ENCODE data around the gene TMEM267. TPM values are rescaled to one million over a fixed set of nuclear protein-coding genes. Genes with fewer than 3 reads are reported as not detected.

TMEM267 gene
- total and polyA plus RNA-seq, 2 of the 8 experiments (the other 6 are each of a cell fraction or from before 2014, with no cell fraction given), result 4.8 to 6.2 TPM

GRCh38 chr5:43523662-43524072 is 40.0 kb upstream of the TMEM267 start:
- no peak overlapping the region for H2BK15ac ChIP-seq (ENCODE audit: low read length)
- no peak overlapping the region for H4K5ac ChIP-seq (ENCODE audit: insufficient read length, low read depth, low read length)
- ChIA-PET POLR2A (ENCODE audit: partially characterized antibody) (interaction anchor here (1.1 to 4.2 kb wide), 6 partner anchors 9 to 40 kb away, joined by 3 to 19 read pairs (median 6); partner anchors contain the start of genes C5orf34 and TMEM267), CTCF (ENCODE audit: partially characterized antibody) (interaction anchor here (0.9 kb wide), 2 partner anchors 103 to 296 kb away, joined by 3 read pairs; no protein-coding TSS in a partner anchor)
- H3K9ac ChIP-seq (replicated peaks in 1 of 4; ENCODE audit: extremely low read depth in 1 of 4, low read depth in 3 of 4, low read length in 3 of 4), result no peak overlapping the region
- H3K79me2 ChIP-seq (ENCODE audit: control insufficient read depth in 1 of 2, insufficient read depth in 2 of 2, low read length in 2 of 2), result no peaks in the 10 kb centered on the region
- DNase-seq (ENCODE audit: low read depth in 1 of 2, low spot score in 2 of 2) (no peak), FAIRE-seq (no peak)
- H3K56ac ChIP-seq (replicated peaks; ENCODE audit: insufficient read length, low read depth, low read length), result no peak overlapping the region
- H2AFZ ChIP-seq (ENCODE audit: low read length), result no peak overlapping the region
- H3K23me2 ChIP-seq (ENCODE audit: low read depth, low read length), result no peaks in the 10 kb centered on the region
- H2BK5ac ChIP-seq (ENCODE audit: low read depth, low read length), result no peak overlapping the region
- H3K36me3 ChIP-seq (ENCODE audit: control insufficient read depth in 2 of 4, insufficient read depth in 4 of 4, low read length in 3 of 4), result peaks cover 3 to 26% (median 15%) of the 10 kb centered on the region in 4 experiments
- H3K4me3 ChIP-seq (ENCODE audit: extremely low read depth in 1 of 4, insufficient read depth in 2 of 4, low read depth in 3 of 4, low read length in 4 of 4), result no peak overlapping the region
- no peaks in the 10 kb centered on the region for H3K4me1 ChIP-seq (replicated peaks in 1 of 4; ENCODE audit: control insufficient read depth in 3 of 4, insufficient read depth in 4 of 4, low read length in 3 of 4)
- no peak overlapping the region for H3K4me2 ChIP-seq (ENCODE audit: insufficient read depth in 1 of 2, low read depth in 2 of 2, low read length in 2 of 2)
- no peak overlapping the region for H2BK20ac ChIP-seq (ENCODE audit: low read length)
- no peak overlapping the region for H3K18ac ChIP-seq (ENCODE audit: extremely low read depth, low read length)
- H2BK12ac ChIP-seq (ENCODE audit: low read depth, low read length), result no peak overlapping the region
- H3K23ac ChIP-seq (ENCODE audit: insufficient read length), result no peak overlapping the region
- H4K20me1 ChIP-seq (replicated peaks in 1 of 2; ENCODE audit: control insufficient read depth in 1 of 2, insufficient read depth in 2 of 2, low read length in 2 of 2), result no peaks in the 10 kb centered on the region
- H4K91ac ChIP-seq (replicated peaks; ENCODE audit: insufficient read length, low read length), result no peak overlapping the region
- no peak overlapping the region for H3K14ac ChIP-seq (ENCODE audit: insufficient read length)
- 85% methylated on average over 2 of the region's 2 CpGs; no CpG with 5 or more reads in 1 of the 2 experiments for WGBS, 2 experiments (ENCODE audit: extremely low coverage in 1 of 2, insufficient coverage in 1 of 2, insufficient read length in 1 of 2, insufficient replicate concordance in 2 of 2, low coverage in 1 of 2, low lambda C conversion rate in 2 of 2, missing lambda C conversion rate in 1 of 2)
- H3K79me1 ChIP-seq (ENCODE audit: low read depth, low read length), result no peaks in the 10 kb centered on the region
- no peak overlapping the region for H2BK120ac ChIP-seq (replicated peaks; ENCODE audit: low read depth, low read length)
- no peak overlapping the region for H3K27ac ChIP-seq (ENCODE audit: low read depth, low read length)
- H3K27me3 ChIP-seq (replicated peaks in 1 of 4; ENCODE audit: control insufficient read depth in 3 of 4, extremely low read depth in 1 of 4, insufficient read depth in 3 of 4, low read length in 3 of 4), result no peaks in the 10 kb centered on the region
- peaks cover 0 to 3% of the 10 kb centered on the region in 2 experiments; a peak in 1 of 4 replicates for H3K9me3 ChIP-seq (ENCODE audit: insufficient read depth in 2 of 2, low read depth in 1 of 2, low read length in 1 of 2)
- no peak overlapping the region for H3K4ac ChIP-seq (replicated peaks; ENCODE audit: insufficient read length, low read depth, low read length)
- no peak overlapping the region for H2AK5ac ChIP-seq (ENCODE audit: low read depth, low read length)
- no peak overlapping the region for H4K8ac ChIP-seq (ENCODE audit: extremely low read depth, insufficient read depth, low read length)
- TF ChIP-seq SP2 (IDR thresholded peaks at IDR 0.05; ENCODE audit: low read length) (no peak), POU5F1 (IDR thresholded peaks at IDR 0.05; ENCODE audit: low read depth, low read length) (no peak), CREB1 (IDR thresholded peaks at IDR 0.05) (no peak), ATF3 (IDR thresholded peaks at IDR 0.05; ENCODE audit: insufficient read depth, low read depth, low read length) (no peak), RAD21 (IDR thresholded peaks at IDR 0.05 in 1 of 2, conservative IDR thresholded peaks at IDR 0.05 in 1 of 2; ENCODE audit: low read depth in 2 of 2, low read length in 2 of 2) (no peak), YY1 (IDR thresholded peaks at IDR 0.05; ENCODE audit: low read depth, low read length) (no peak), KDM5A (IDR thresholded peaks at IDR 0.05; ENCODE audit: low read length) (no peak), SIN3A (conservative IDR thresholded peaks at IDR 0.05 in 1 of 2, IDR thresholded peaks at IDR 0.05 in 1 of 2; ENCODE audit: low read depth in 1 of 2, low read length in 2 of 2) (no peak), JUN (IDR thresholded peaks at IDR 0.05; ENCODE audit: low read depth, low read length) (no peak), CHD1 (IDR thresholded peaks at IDR 0.05; ENCODE audit: low read depth, low read length) (no peak), BACH1 (IDR thresholded peaks at IDR 0.05; ENCODE audit: low read length) (no peak), ATF2 (IDR thresholded peaks at IDR 0.05; ENCODE audit: low read length) (no peak)

Data from H1 (cell line).